Activated CD4-positive, CD25-positive, alpha-beta regulatory T cell treated with anti-CD3 and anti-CD28 coated beads, Interleukin-2, amount 50 U/mL, for 24 hours (primary cell): ENCODE measurements around the gene CADPS.

Source experiments
- ATAC-seq, 2 donors: fragments of 150-1000 bp; cut with Tn5 transposase; one replicate each; pipeline ENCODE4 v1.10.0; 2021; ENCODE audit warnings: mild to moderate bottlenecking in 1 of 2, moderate library complexity in 1 of 2

CADPS gene

DNA sequence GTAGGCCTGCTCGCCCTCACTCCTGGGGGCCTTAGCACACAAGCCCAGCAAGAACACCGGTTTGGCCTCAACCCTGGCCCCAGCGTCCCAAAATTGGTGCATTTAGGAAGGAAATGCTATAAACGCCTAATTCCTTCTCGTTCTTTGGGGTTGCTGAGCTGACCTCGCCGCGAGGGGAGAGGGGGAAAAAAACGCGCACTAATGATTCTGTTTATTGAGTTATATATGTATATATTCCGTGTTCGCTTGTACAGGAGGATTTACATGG, 505.8 kb downstream of the CADPS start:
- no peak for ATAC-seq

DNA sequence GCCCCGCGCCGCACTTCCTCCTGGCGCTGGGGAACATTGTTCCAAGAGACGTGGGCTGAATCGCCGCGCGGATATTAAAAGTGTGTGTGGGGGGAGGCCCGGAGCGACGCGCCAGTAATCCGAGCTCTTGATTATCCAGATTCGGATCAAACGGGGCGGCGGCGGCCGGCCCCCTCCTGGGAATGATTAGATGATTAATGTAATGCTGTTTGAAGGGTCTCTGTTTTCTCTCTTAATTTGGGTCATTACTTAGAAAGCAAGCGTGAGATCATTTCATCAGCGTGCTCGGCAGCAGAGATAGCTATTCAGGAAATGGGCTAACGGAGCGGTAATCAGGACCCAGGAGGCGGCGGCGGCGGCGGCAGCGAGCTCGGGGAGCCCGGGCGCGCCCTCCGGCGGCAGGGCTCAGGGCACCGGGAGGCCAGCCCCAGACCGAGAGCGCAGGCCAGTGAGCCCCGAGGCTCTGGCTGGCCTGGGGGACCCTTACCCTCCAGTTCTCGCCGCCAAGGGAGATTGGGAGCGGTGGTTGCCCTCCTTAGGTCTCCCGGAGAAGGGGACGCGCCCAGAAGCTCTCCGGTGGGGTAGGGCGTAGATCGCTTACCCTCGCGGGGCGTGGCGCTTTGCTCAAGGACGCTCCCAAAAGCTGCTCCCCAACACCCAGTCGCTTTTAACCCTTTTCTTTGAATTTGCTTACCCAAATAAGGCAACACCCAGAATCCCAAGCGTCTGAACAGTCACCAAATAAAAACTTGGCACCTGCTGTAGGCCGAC, 506.3 kb downstream of the CADPS start:
- no peak for ATAC-seq

DNA sequence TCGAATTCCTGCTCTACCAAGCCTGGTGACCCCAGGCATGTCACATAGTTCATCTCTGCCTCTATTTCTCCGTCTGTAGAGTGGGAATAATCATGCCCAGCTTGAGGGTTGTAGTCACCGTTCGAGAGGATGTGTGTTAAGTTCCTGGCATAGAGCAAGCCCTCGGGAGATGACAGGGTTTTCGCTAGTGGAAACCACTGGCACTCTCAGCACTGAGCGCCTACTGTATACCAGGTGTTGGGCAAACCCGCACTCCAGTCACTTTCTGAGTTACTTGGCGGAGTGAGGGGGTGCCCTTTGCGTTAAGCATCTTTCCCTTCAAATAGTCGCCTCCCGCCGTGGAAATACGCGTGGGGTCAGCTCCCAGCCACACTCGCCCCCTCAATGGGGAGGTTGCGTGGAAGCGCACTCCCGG, 506.9 kb downstream of the CADPS start:
- no peak for ATAC-seq

DNA sequence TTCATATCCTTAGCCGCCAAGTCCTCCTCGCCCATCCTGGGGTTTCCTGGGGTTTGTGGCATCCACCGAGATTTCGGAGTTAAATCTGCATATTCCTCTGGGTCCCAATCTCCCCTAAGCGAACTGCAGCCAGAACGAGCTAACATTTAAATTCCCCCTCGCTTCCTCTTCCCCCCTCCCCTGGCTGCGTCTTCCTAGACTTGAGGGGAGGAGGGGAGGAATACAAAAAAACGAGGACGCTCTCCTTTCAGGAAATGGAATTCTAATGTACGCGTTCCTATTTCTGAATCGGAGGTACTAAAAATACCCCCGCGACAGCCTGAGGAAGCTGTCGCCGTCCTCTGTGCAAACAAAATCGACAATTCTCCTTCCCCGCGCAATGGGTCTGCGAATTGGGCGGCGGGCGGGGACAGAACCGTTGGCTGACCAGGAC, 507.4 kb downstream of the CADPS start:
- ATAC-seq = no peak

DNA sequence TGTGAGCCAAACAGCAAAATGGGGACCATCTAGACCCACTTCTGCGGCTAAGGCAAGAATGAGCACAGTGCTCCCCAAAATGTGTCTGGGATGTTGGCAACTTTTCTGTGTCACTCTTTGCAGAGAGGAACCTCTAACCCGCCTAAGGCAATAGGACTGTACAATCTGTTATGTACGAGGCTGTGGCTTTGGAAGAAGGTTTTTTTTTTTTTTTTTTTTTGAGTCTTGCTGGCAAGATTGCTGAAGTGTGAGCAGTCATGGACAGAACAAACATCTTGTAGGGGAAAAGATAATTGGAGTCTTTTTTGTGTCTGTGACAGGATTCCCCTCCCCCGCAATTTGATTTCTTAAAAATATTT, 509.1 kb downstream of the CADPS start:
- ATAC-seq = no peak

DNA sequence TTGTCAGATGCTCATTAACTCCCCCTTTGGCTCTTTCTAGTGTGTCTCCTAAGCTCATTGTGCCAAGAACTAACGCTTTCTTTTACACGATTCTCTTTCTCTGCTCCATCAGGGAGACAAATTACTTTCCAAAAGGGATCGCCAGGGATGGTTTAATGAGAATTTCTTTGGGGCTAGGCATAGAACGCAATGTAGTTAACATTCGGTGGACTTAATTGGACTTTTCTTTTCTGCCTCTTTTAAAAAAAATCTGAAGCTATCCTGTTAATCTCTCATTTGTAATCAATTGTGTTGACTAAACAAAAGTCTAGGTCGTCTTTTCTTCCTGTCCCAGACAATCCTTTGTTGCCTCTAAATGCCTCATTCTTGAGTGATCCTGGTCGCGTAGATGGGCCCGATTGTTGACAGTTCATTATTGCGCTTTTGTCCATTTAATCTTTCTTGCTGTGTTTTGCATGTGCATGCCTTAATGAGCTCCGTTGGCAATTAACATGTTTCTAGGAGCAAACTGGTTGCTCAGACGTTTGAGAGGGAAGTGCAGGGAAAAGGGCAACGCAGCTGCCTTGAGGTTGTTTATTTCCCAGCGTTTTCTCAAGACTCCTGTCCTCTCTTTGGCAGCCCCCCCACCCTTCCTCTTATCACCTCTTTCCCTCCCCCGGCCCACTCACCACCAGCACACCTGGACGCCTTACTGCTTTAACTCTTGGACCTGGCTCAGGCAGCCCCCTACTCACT, 509.7 kb downstream of the CADPS start:
- no peak for ATAC-seq

DNA sequence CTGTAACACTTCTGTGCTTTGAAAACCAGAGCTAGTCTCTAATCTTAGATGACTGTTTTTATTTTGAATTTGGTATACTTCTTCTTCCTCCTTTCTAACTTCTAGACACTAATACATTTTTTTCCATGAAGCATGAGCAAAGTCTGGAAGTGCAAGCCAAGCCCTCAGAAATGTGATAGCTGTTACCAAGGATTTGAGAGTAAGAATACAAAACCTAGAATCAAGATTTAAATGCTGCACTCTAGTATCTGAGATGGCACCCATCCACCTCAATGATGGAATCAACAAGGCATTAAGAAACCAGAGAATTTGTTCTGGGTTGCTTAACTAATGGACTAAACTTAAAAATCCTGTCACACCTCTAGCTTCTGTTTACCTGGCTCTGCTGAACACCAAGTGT, 511.0 kb downstream of the CADPS start:
- ATAC-seq = no peak

DNA sequence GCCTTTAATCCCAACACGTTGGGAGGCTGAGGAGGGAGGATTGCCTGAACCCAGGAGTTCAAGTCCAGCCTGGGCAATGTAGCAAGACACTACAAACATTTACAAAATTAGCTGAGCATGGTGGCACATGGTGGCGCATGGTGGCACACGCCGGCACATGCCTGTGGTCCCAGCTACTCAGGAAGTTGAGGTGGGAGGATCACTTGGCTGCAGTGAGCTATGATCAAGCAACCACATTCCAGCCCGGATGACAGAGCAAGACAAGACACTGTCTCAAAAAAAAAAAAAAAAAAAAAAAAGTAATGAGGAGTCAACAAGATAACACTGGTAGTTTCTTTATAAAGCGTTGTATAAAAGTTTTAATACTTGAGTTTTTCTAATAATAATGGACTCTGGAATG, 511.9 kb downstream of the CADPS start:
- ATAC-seq = no peak

DNA sequence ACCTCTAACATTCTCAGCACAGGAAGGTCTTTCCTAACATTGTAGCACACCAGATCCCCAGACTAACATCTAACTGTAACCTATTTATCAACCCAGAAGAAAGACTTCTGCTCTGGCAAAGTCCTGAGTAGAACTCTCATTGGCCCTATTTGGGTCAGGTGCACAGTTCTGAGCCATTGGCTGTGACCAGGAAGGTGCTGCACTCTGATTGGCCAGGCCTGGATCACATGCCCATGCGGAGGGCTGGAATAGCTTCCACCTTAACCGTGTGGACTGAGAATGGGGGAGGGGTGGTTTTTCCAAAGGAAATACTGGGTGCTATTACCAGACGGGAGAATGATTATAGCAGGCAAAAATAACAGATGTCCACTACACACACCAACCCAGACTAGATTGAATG, 513.4 kb downstream of the CADPS start:
- ATAC-seq = no peak

DNA sequence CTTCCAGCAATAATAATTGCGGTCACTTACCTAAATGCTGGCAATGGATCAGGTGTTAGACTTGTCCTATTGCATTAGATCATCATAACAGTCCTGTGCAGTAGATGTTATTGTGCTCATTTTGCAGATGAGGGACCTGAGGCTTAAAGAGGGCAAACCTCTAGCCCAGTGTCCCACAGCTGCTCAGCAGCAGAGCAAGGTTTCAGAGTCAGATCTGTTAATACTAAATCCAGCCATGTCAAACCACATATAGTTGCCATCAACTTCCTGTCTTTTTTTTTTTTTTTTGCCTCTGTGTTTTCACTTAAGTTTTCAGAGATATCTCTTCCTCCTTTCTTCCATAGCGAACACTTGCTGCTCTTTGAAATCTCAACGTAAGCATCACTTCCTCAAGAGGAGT, 514.0 kb downstream of the CADPS start:
- no peak for ATAC-seq

DNA sequence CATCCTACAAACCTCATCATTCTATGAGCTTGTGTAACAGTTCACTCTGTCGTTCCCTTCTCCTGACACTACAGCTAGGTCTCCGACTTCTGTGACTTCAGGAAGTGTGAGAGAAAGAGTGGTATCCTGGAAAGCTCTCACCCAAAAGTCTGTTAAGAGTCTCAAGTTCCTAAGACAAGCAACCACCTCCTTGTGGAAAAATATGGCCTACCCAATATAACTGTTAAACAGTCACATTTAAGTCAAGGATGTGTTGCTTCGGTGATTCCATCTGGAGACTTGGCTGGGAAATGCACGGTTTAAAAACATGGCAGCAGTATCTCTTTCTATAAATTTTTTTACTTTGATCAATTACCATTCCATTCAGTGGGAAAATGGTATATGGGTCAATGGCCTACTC, 515.7 kb downstream of the CADPS start:
- no peak for ATAC-seq

DNA sequence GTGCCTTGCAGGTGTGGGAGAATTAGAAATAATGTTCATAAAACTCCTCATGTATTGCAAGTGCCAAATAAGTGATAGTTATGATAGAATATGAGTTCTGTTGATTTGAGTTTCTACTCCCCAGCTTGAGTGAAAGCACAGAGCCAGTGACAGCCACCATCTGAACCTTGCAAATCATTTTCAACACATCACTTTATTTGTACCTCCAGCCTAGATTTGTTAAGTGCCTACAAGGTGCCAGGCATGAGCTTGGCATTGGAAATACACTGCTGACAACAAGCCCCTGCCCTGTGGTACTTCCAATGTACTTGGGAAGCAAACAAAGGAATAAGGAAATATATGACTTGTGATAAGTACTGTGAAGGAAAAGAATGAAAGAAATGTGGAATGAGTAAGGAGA, 518.9 kb downstream of the CADPS start:
- no peak for ATAC-seq

DNA sequence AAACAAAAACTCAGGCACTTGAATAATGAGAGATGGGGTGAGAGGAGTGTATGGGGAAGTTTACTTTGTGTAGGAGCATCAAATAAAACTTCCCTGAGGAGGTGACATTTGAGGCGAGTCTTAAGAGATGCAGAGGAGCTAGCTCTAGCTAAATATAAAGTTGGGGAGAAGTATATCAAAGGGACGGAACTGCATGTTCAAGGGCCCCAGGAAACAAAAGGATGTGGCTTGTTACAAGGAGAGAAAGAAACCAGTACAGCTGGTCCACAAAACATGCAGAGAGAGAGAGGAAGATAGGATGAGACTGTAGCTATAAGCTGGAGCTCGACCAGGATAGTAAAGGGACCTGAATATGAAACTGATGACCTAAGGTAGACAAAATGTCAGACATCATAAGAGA, 519.5 kb downstream of the CADPS start:
- ATAC-seq = no peak
